Upper lobe of right lung (tissue), 1 donor: ENCODE results near the gene OR2A1. TPM values are rescaled to one million over a fixed set of nuclear protein-coding genes. Genes with fewer than 3 reads are reported as not detected.
"Not testable (repeated sequence)": the region's sequence is repeated elsewhere in the genome, so short reads cannot be mapped to it uniquely, and the experiment has no call there.

Experiments
- ATAC-seq: fragments of 200-7000 bp; cut with Tn5 transposase; one replicate; pipeline ENCODE4 v1.9.1; 2020; ENCODE audit warnings: mild to moderate bottlenecking, moderate library complexity
- DNase-seq: peaks from one replicate; pipeline ENCODE4 v3.0.0-alpha.2; 2020
- H3K27ac ChIP-seq: fragments of 200-600 bp; one replicate; pipeline ENCODE4 v1.8.0; 2022
- H3K27me3 ChIP-seq: fragments of 200-600 bp; one replicate; pipeline ENCODE4 v1.8.0; 2022; ENCODE audit warnings: mild to moderate bottlenecking
- H3K36me3 ChIP-seq: fragments of 200-600 bp; one replicate; pipeline ENCODE4 v1.8.0; 2022
- H3K4me1 ChIP-seq: fragments of 200-600 bp; one replicate; pipeline ENCODE4 v1.8.0; 2022
- H3K4me3 ChIP-seq: fragments of 200-600 bp; one replicate; pipeline ENCODE4 v1.8.0; 2022; ENCODE audit warnings: mild to moderate bottlenecking
- H3K9me3 ChIP-seq: fragments of 200-600 bp; one replicate; pipeline ENCODE4 v1.8.0; 2022
- intact Hi-C: fragments of 100-400 bp; cut with DNase I; formaldehyde crosslinking; loops from one replicate; pipeline ENCODE4 v1.11.0; 2022
- long read RNA-seq: library from polyadenylated mRNA; unstranded; transcript quantifications from one replicate; pipeline ENCODE4 v2.0.0, GENCODE V29; 2021
- total RNA-seq: library from RNA; stranded (reverse); fragmentation: NEBNext Ultra II Directional; extraction: Animal tissue kit (Norgen Biotek cat#: 25700); gene quantifications from one replicate; pipeline ENCODE4 v1.2.1, GENCODE V29; 2021
- donor health status: DM: no; HTN: yes; CAD: no; lungs with severe emphysema.

Gene OR2A1, protein sequence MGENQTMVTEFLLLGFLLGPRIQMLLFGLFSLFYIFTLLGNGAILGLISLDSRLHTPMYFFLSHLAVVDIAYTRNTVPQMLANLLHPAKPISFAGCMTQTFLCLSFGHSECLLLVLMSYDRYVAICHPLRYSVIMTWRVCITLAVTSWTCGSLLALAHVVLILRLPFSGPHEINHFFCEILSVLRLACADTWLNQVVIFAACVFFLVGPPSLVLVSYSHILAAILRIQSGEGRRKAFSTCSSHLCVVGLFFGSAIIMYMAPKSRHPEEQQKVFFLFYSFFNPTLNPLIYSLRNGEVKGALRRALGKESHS
- total RNA-seq, result not detected
- long read RNA-seq, result 0 reads

DNA sequence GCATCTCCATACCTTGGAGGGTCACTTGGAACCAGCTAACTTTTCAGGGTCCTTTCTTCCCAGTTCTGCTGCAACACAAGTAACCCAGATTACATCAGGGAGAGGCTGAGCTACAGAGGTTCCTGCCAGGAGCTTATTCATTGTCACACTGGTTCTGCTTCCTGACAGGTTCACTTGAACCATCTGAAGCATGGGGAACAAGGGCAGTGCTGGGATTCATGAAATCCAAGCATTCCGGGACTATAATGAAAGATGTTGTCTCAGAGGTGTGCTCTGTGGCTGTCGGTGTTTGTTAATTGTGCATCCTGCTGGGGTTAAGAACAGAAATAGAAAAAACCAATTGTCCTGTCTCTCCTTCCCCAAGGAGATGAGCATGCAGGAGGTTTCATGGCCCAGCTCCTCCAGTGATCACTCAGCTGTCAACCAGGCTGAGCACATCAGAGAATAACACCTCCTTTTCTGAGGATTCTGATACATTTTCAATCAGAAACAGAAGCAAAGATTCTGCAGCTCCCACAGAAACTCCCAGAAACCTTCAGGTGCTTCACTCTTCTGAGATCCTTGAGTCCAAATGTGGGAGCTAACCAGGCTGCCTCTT is at the start of gene OR2A1:
Gene OR2A1 (plus strand): TSS at position 548 of the 598 bp plus-strand sequence. CDS start 5,706 bp downstream, outside the sequence.
- H3K36me3 ChIP-seq, H3K4me3 ChIP-seq, H3K27ac ChIP-seq, DNase-seq, H3K27me3 ChIP-seq, H3K9me3 ChIP-seq, H3K4me1 ChIP-seq, intact Hi-C loops: not testable (repeated sequence)
- peak; percentile 44 for ATAC-seq

DNA sequence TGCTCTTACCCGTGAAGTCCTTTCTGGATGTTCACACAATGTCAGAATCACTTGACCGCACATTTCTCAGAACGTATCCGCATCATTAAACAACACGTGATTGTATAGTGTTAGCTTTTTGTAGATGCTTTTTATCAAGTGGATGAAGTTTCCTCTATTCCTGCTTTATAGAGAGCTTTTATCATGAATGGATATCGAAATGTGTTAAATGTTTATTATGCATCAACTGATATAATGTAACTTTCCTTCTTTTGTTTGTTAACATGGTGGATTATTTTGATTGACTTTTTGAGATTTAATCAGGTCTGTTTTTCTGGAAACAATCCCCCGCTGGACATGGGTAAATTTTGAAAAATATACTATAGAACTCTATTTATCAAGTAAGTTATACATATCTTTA is 47.5 kb upstream of the OR2A1 start, which contains the start of gene OR2A7:
Gene OR2A7 (minus strand): TSS at position 101 of the 400 bp plus-strand sequence. CDS start 5,164 bp downstream, outside the sequence.
- H3K4me1 ChIP-seq, H3K36me3 ChIP-seq, H3K4me3 ChIP-seq, DNase-seq, ATAC-seq, H3K27ac ChIP-seq, H3K9me3 ChIP-seq, H3K27me3 ChIP-seq, intact Hi-C loops: not testable (repeated sequence)

DNA sequence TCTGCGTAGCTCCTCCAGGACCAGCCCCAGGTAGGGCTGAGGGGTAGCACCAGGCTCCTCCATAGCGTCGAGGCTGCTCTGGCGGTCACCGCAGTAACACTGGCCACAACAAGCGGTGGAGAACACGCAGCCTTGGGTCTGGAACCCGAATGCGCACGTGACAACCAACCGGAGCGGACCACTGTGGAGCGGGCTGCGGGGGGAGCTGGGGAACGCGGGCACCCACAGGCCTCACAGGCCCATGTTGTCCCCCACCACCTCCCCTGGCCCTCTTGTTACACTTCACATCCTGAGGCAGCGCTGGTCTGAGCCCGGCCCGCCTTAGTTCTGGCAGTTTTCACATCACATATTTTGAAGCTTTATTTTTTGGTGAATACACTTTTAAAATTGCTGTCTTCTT is 43.0 kb upstream of the OR2A1 start, which contains the start of gene CTAGE8:
Gene CTAGE8 (minus strand): TSS at position 101 of the 400 bp plus-strand sequence. CDS start 38 bp downstream, at position 63.
- H3K4me1 ChIP-seq, DNase-seq, H3K27ac ChIP-seq, H3K4me3 ChIP-seq, H3K9me3 ChIP-seq, ATAC-seq, H3K27me3 ChIP-seq, intact Hi-C loops, H3K36me3 ChIP-seq: not testable (repeated sequence)

DNA sequence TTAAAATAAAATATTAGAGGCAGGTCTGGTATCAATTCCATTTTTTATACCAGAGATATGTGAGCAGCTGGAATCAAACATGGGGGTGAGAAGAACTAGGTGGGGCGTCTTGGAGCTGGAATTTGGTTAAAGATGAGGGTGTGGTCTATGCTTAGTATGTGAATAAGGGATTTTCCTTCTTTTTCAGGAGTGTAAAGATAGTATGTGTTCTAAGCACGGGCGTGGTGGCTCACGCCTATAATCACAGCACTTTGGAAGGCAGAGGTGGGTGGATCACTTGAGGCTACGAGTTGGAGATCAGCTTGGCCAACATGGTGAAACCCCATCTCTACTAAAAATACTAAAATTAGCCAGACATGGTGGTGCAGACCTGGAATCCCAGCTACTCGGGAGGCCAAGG is 36.9 kb upstream of the OR2A1 start:
- H3K9me3 ChIP-seq, H3K4me3 ChIP-seq, DNase-seq, intact Hi-C loops, H3K27ac ChIP-seq, ATAC-seq, H3K36me3 ChIP-seq, H3K4me1 ChIP-seq, H3K27me3 ChIP-seq: not testable (repeated sequence)

DNA sequence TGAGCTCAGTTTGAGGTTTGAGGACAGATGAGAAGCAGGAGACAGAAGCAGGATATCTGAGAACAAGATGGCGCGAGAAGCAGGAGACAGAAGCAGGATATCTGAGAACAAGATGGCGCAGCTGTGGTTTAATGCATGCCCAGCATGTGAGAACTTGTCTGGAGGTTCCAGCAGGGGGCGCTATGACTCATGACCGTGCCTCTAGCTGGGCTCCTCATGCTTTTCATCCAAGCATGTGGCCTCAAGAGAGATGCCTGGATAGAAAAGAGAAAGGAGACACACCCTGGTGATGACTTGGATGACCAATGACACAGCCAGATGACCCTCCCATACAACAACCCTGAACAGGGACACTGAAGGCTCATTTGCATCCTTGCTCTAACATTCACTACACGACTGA is 32.2 kb upstream of the OR2A1 start:
- intact Hi-C loops, H3K27me3 ChIP-seq: not testable (repeated sequence)
- peak; percentile 68 for ATAC-seq

DNA sequence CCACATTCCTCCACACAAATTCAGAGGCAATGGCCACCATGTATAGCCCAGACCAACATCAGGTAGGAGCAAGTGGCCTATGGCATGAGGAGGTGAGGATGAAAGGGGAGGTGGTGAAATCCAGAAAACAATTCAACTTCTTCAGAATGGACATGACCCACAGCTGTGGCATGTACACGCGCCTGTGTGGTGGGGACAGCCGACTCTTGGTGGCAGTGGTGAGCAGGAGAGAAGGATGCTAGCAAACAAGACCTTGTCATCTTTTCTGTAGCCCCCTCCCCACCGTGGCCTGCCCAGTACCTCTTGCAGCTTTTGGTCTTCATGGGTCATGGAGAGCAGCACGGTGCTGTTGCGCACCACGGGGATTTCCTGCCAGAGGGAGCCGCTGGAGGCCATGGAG is 30.2 kb upstream of the OR2A1 start:
- H3K27me3 ChIP-seq, H3K4me3 ChIP-seq, DNase-seq, ATAC-seq, H3K9me3 ChIP-seq, H3K4me1 ChIP-seq, intact Hi-C loops, H3K36me3 ChIP-seq, H3K27ac ChIP-seq: not testable (repeated sequence)

More for the DNA sequence above, 32.2 kb upstream of the OR2A1 start:
- DNase-seq, H3K4me3 ChIP-seq, H3K9me3 ChIP-seq, H3K36me3 ChIP-seq, H3K4me1 ChIP-seq, H3K27ac ChIP-seq: not testable (repeated sequence)

DNA sequence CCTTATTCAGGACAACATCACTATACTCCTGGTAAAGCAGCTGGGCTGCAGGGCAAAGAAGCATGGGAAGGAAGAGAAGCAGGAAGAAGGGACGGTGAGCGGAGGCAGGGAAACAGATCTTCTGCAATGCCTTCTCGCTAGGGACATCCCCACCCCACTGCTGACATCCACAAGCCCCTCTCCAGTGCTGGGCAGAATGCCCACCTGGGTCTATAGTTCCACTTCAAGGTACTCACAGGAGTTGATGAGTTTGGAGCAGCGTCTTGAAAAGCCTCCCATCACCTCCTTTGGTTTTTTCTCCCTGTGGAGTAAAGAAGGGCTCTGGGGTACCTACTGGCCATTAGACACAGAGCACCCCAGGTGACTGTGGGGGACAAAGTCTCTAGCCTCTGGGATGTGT is 29.7 kb upstream of the OR2A1 start:
- DNase-seq, H3K36me3 ChIP-seq, H3K4me3 ChIP-seq, H3K9me3 ChIP-seq, intact Hi-C loops, H3K4me1 ChIP-seq, H3K27me3 ChIP-seq, H3K27ac ChIP-seq, ATAC-seq: not testable (repeated sequence)

DNA sequence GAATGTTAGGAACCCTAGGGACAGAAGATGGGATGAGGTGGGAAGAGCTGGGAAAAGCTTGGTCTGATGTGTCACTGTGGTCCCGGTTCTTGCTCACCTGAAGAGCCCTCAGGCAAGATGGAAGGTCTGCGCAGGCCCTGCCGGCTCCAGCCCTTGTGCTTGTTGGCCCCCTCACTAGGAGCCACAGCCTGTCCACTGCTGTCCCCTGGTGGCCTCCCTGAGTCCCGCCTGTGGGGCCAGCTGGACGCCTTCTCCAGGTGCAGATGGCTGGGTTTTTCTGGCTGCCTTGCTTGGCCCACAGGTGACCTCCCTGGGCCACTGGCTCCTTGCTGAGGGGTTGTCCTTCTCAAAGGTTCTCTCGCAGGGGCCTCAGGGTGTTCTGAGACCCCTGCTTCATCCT is 28.5 kb upstream of the OR2A1 start:
- DNase-seq, H3K27ac ChIP-seq, H3K27me3 ChIP-seq, H3K4me1 ChIP-seq, H3K36me3 ChIP-seq, H3K9me3 ChIP-seq, H3K4me3 ChIP-seq, intact Hi-C loops: not testable (repeated sequence)
- ATAC-seq, result peak; percentile 9

DNA sequence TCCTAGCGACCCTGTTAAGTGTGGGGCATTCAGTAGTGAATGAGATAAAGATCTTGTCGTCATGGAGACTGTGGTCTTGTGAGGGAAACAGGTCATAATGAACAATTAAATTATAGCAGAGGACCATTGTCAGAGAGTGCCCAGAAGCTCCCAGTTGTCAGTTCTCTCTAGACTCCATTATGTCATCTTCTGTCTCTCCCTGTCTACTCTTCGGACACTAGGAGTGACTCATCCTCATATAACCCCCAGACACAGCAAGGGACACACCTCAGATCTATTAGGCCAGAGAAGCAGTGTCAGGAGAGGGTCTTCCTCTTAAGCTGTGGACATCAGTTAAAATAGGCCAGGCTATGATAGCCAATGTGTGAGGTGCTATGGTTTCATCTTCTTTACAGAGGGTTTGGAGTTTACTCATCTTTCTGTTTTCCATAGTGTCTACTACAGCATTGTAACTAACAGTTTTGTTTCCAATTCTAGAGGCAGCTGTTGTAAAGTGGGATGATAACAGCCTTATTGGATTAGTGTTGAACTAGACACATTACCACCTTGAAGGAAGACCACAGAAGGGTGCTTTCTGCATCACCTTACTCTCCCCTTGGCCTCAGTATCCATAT is 24.9 kb upstream of the OR2A1 start:
- DNase-seq, H3K36me3 ChIP-seq, H3K4me3 ChIP-seq, H3K27me3 ChIP-seq, H3K9me3 ChIP-seq, H3K27ac ChIP-seq, H3K4me1 ChIP-seq, intact Hi-C loops, ATAC-seq: not testable (repeated sequence)

DNA sequence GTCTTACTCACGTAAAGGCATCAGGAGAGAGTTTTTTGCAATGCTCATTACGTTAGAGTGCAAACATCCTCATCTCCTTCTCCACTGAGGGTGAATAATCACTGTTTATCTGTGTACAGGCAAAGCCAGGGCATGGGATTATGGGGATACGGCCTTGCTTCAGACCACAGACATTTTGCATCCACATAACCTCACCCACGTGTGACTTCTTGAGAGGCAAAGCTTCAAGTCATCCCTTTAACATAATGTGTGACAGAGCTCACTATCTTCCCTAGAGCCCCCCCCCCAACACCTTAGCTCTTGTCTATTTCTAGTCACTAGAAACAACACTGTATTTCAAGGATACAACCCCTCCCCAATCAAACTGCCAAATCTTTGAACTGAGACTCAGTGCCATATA is 20.6 kb upstream of the OR2A1 start:
- intact Hi-C loops, result not testable (repeated sequence)

DNA sequence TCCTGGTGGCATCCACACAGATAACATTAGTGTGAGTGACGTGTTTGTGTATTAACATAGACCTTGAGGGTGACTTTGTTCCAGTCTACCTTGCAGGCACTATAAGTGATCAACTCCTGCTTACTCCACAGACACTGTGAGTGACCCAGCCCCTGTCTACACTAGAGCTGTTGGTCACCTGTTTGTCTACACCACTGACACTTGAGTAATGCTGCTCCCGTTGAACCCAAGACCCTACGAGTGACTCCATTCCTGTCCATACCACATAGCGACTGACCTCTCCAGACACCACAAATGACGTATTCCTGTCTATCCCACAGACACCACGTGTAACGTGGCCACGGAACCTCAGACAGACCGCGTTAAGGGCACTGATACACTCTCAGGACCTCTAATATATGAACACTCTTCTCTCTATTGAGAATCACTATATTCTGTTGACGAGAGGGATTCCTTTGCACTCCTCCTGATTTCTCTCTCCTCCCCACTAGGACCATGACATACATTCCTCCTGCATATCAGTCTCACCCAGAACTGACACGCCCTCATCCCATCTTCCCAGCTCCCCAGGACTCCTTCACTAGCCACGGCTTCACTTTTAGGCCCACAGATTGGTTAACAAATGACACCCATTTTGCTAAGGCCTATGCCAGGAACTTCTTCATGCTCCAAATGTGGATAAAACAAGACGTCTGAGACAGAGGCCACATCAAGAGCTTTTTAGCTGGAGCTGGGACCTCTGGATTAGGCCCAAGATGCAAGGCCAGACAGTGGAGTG is 19.6 kb upstream of the OR2A1 start:
- H3K36me3 ChIP-seq, ATAC-seq, H3K4me1 ChIP-seq, DNase-seq, H3K27me3 ChIP-seq, intact Hi-C loops, H3K9me3 ChIP-seq, H3K27ac ChIP-seq, H3K4me3 ChIP-seq: not testable (repeated sequence)

More for the DNA sequence above, 20.6 kb upstream of the OR2A1 start:
- not testable (repeated sequence) for H3K36me3 ChIP-seq, DNase-seq, ATAC-seq, H3K4me1 ChIP-seq, H3K4me3 ChIP-seq, H3K27ac ChIP-seq, H3K9me3 ChIP-seq, H3K27me3 ChIP-seq

DNA sequence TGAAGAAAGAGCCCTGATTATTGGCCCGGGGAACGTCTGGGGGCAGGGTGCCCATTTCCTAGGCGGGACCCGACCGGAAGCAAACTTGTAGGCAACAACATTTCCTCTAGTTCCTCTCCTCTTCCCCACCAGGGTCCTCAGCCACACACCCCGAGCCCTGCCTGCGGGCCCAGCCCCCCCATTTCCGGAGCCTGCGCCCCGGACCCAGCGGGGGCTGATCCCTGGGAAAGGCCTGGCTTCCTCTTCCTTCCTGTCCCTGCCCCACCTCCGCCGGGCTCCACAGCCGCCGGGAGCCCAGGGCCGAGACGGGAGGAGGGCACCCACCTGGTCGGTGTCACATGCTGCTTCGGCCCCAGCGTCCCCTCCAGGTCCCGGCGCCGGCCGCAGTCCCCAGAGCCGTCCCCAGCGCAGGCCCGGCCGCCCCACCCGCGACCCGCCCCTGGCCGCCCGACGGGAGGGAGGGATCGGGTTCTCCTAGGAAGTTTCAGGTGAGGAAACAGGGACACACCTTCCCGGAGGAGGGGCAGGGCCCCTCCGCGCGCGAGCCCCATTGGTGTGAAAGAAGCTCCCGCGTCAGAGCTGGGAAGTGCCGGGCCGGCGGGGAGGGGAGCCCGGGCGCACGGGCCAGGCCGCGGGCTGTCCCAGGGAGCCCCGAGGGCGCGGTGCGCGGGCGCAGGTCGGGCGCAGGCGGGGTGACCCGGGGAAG is 18.3 kb upstream of the OR2A1 start:
- DNase-seq, H3K9me3 ChIP-seq, H3K4me1 ChIP-seq, intact Hi-C loops, H3K4me3 ChIP-seq, H3K27ac ChIP-seq, H3K36me3 ChIP-seq, H3K27me3 ChIP-seq: not testable (repeated sequence)
- peak; percentile 97 for ATAC-seq

DNA sequence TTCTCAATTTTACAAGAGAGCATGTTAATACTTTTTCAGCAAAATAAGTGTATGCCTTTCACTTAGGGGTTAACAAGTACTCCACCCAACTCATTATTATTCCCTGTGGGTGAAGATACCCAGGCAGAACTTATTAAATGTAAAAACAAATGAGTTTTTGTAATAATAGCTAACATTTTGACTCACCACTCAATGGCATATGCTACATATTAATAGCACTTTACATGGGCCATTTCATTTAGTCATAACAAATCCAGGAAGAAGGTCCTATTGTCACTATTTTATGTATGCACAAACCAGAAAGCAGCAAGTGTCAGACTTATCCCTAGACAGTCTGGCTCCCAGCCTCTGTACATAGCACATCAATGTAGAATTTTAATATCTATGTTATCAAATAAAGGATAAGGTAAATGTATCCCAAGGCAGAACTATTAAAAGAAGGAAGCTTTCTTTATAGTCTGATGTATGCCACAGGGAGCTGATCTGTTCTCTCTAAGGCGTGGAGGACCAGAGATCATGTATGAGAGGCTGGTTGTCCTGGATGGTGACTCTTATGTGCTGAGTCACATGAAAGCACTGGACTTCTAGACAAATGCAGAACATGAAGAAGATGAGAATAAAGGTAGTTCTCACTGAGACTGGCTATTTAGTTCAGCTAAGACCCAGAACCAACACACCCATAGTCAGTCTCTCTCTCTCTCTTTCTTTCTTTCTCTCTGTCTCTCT is 9.5 kb upstream of the OR2A1 start:
- H3K36me3 ChIP-seq, H3K27me3 ChIP-seq, H3K27ac ChIP-seq, H3K4me1 ChIP-seq, H3K4me3 ChIP-seq, H3K9me3 ChIP-seq, intact Hi-C loops, DNase-seq: not testable (repeated sequence)
- peak; percentile 5 for ATAC-seq
